GM12801 (cell line): ENCODE data around the gene WDR86.

Experiments
- TF ChIP-seq, protein P1 (sequence below): IDR thresholded peaks from one replicate; pipeline ENCODE4 v1.5.1; 2011; ENCODE audit warnings: control low read depth; ENCODE audit not compliant: insufficient read length; ENCODE audit errors: extremely low read depth

Gene WDR86

DNA sequence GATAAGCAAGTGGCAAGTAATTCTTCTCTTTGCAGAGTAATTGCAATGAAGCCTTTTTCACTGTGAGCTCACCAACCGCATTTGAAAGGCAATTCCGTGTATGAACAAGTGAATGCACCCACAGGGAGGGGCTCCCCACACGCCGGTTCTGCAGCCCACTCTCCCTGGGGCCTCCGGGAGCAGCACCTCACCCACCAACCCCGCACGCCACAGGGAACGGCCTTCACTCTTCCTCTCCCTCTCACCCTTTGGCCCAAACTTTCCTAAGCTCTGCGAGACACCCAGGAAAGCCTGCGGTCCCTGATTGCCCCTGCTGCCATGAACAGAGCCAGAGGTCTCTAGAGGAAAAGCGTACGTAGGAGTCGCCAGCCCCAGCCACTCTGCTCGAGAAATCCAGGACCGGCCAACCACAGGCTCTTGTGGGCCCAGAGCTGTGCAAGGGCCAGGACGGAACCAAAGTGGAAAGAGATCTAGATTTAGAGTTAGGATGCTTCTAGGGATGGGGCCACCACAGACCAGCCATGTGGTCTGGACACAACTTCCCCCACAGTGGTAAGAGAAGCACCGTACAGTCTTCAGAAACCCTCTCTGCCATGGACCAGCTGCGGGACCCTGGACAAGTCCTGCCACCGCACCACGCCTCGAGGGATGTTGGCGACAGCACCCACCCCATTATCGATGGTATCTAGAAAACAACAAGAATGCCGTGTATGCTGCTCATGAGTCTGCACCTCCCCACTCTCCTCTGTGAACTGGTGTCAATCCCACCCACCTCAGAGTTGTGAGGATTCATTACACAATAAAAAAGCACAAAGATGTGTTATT, 3.6 kb downstream of the WDR86 start:
- TF ChIP-seq, protein P1, sequence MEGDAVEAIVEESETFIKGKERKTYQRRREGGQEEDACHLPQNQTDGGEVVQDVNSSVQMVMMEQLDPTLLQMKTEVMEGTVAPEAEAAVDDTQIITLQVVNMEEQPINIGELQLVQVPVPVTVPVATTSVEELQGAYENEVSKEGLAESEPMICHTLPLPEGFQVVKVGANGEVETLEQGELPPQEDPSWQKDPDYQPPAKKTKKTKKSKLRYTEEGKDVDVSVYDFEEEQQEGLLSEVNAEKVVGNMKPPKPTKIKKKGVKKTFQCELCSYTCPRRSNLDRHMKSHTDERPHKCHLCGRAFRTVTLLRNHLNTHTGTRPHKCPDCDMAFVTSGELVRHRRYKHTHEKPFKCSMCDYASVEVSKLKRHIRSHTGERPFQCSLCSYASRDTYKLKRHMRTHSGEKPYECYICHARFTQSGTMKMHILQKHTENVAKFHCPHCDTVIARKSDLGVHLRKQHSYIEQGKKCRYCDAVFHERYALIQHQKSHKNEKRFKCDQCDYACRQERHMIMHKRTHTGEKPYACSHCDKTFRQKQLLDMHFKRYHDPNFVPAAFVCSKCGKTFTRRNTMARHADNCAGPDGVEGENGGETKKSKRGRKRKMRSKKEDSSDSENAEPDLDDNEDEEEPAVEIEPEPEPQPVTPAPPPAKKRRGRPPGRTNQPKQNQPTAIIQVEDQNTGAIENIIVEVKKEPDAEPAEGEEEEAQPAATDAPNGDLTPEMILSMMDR: no peak

DNA sequence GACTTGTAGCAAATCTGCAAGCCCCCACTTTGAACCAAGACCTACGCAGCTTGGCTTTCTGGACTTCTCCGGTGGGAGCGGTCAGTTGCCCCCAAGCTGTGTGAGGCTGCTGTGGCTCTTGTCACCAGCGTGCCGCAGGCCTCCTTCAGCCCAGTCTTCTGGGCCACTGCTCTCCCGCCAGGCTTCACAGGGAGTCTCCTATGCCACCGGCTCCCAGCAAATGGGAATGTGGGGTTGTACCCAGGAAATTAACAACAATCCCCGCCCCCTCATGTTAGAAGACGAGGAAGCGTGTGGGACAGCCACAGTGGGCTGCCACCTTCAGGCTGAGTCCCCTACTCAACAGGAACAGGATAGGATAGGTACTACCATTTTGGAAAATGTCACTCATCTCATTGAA, 4.2 kb downstream of the WDR86 start:
- TF ChIP-seq, protein P1: no peak

DNA sequence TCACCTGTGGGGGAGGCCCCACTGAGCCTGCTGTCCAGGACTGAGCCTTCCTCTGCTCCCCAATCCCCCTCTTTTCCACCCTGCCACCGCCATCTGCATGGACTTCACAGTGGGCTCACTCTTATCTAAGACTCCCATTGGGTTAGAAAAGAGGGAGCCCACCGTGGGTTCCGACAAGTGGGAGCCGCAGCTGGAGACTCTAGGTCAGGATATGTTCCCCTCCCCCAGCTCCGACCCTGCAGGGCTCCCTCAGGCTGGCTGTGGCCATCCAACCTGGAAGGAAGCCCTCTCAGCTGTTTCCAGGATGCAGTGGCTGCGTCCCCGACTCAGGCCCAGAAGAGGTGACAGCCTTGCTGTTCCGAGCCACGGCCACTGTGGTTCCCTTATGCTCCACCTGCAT, 4.8 kb downstream of the WDR86 start:
- TF ChIP-seq, protein P1: no peak

DNA sequence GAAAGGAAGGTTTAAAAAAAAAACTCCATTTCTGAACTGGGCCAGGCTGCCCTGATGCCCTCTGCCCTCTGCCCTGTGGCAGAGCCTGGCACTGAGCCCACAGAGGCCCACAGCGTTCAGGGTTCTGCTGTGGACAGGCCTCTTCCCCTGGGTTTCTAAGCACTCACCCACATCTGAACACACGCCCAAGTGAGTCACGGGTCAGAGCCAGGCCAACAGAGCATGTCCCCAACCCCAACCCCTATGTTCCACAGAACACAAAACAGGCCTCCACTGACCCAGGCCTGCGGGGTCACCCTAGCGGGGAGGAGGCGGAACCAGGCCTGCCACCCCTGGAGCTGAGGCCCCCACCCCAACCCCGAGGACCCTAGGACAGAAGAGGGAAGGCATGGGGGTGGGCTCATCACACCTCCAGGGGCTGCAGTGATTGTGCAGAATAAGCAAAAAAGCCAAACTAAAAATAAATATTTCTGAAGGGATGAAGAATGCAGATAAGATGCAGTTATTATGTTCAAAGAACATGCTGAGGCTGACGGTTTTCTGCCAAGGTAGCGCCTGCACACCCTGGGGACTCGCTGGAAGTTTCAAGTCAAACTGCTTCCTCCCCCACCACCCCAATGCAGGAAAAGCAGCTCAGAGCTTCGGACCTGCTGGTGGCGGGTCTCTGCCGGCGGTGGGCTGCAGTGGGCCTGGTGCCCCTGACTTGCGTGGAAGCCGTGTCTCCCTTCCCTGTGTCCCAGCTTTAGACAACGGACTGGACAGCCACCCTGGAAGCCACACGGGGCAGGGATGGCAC, 5.4 kb downstream of the WDR86 start:
- TF ChIP-seq, protein P1: no peak

DNA sequence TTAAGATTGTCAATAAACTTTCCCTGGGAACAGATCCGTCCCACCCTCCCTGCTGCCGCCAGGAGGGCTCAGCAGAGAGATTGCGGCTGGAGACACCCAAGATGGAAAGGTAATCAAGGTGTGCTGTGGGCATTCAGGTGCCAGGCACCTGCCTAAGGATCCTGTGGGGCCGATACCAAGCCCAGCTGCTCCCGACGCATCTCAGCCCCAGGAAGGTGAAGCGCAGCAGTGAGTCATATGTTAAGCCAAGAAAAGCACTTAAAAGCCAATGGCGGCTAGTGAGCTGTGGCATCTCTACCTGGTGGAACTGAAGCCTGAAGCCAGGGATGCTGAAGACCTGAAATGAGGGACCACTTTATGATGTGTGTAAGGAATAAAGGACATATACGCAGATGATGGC, 6.1 kb downstream of the WDR86 start:
- TF ChIP-seq, protein P1: no peak

DNA sequence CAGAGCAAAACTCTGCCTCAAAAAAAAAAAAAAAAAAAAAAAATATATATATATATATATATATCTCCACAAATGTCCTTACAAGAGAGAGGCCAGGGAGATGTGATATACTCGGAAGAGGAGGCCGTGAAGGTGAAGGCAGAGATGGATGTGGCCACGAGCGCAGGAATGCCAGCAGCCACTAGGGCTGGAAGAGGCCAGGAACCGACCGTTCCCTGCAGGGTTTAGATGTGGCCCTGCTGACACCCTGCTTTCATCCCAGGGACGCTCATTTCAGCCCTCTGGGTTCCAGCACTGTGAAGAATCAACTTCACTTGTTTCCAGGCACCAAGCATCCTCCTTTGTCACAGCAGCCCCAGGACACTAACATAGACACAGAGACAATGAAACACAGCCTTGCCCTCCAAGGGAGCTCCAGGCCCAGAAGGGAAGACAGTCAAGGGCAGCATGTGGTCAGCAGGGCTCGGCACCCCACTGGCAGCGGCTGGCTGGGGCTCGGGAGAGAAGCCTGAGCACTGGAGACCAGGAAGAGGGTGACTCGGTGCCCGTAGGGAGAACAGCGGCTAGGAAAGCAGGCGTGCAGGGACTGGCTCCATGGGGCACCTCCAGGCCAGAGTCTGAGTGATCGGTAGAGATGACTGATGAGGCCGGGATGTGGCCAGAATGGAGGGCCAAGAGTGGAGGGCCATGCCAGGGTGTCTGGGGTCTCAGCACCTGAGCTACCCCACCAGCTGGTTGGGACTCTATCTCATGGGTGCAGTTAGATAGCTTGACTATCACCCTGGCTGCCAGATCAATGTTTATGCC, 7.6 kb downstream of the WDR86 start:
- TF ChIP-seq, protein P1: no peak

DNA sequence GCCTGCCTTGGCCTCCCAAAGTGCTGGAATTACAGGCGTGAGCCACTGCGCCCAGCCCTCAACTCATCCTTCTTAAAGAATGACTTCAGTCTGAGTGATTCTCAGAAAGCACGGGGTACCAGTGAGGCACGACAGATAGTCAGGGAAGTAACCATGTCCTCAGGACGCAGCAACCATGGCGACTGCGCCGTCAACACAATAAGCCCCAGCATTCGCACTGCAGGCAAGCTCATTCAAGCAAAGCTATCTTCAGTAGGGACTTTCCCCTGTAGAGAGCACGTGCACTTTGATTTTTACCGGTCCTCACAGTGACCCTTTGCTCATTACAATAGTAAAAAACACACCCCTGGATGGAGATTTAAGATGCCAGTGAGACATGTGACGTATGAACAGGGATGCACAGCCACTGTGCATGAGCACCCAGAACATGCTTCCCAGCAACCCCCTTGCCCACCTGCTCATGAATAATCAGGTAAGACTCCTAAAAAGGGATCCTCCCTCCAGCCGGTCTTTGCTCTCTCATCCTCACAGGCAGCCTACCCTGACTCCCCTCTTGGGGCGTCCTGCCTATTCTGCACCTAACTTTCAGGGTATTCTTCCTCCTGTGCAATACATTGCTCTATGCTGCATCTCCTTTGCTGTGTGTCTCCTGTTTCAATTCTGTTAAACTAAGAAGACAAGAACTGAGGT, 9.1 kb downstream of the WDR86 start:
- TF ChIP-seq, protein P1: no peak
